NCI-H446 treated with DMSO at 0.1 percent for 48 hours (cell line): ENCODE results near the gene RPS6KA1.
"Not testable (repeated sequence)": the region's sequence is repeated elsewhere in the genome, so short reads cannot be mapped to it uniquely, and the experiment has no call there.

Experiments
- DNase-seq: peaks from one replicate; lab custom pipeline; 2025; lab: John Stamatoyannopoulos, UW

RPS6KA1 gene

DNA sequence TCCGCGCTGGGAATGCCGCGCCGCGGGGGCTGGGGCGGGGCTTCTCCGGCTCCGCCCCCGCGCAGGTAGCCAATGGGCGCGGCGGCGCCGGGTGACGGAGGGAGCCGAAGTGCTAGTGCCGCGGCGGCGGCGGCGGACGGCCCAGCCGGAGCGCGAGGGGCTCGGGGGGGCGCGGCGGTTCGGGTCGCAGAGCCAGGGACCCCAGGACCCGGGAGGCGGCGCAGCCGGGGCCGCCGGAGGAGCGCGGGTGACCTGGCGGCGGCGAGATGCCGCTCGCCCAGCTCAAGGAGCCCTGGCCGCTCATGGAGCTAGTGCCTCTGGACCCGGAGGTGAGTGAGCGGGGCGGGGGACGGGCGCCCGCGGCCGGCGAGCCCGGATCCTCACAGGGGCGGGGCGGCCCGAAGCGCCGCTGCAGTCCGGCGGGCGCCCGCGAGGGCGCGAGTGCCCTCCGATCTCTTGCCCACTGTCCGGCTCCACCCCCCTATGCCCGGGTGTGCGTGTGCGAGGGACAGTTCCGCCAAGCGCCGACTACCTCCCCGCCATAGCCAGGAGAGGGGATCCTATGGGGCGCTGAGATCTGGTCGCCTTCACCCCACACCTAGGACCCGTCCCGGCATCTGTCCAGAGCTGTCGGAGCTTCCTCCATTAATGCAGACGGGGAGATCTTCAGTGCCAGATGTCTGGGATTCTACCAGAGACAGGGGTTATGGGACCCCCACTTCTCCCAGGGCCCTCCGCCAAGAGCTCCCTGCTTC, at the start of gene RPS6KA1:
Gene RPS6KA1, plus strand, starts transcription at position 107 of the 755 bp plus-strand sequence. Its CDS starts 160 bp downstream, at position 267.
- peak; percentile 59 for DNase-seq

DNA sequence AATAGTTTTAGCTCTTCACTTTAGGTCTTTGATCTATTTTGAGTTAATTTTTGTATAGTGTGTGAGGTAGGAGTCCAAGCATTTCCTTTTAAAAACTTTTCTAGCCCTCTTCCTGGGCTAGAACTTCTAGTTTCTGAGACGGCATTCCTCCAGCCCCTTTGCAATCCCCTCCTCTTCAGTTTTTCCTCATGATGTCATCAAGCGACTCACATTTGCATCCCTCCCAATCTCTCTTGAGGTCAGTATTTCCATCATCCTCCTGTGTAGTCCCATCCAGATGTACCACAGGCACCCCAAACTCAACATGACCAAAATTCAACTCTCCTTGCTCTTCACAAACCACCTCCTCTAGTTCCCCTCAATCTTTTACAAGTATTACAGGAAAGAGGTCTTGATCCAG, 46.6 kb upstream of the RPS6KA1 start:
- no peak for DNase-seq

DNA sequence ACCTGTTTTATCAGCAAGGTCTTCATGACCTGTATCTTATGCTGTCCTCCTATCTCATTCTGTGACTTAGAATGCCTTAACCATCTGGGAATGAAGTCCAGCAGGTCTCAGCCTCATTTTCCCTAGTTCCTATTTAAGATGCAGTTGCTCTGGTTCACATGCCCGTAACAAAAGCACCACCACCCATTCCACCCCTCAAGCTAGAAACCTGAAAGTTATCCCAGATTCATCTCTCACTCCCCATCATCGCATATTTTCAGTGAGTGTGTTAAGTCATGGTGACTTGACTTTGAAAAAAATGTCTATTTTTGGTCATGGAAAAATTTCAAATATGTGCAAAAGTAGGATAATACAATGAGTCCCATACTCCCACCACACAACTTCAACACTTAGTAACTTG, 45.6 kb upstream of the RPS6KA1 start:
- no peak for DNase-seq

GRCh38 chr1:26490155-26490554, 39.4 kb upstream of the RPS6KA1 start:
- no peak for DNase-seq

DNA sequence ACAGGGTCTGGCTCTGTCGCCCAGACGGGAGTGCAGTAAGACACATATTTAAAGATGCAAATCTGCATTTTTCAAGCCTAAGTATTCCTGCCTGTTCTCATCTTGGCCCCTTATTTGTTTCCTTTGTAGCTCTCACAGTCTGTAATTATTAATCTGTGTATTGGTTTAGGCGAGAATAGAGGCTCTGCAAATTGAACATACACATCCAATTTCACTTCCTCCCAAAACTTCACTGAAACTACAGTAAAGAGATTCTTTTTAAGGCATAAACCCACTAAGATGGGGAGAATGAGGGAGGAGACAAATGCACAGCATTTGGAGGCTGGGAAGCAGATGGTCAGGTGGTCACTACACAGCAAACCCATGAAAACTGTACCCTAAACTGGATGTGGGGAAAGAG, 36.3 kb upstream of the RPS6KA1 start:
- no peak for DNase-seq

- DNase-seq = no peak
These were observed 35.6 kb upstream of the RPS6KA1 start for GRCh38 chr1:26493938-26494337.

GRCh38 chr1:26496861-26497260, 32.7 kb upstream of the RPS6KA1 start:
- no peak for DNase-seq

GRCh38 chr1:26498894-26499293, 30.7 kb upstream of the RPS6KA1 start:
- no peak for DNase-seq

DNA sequence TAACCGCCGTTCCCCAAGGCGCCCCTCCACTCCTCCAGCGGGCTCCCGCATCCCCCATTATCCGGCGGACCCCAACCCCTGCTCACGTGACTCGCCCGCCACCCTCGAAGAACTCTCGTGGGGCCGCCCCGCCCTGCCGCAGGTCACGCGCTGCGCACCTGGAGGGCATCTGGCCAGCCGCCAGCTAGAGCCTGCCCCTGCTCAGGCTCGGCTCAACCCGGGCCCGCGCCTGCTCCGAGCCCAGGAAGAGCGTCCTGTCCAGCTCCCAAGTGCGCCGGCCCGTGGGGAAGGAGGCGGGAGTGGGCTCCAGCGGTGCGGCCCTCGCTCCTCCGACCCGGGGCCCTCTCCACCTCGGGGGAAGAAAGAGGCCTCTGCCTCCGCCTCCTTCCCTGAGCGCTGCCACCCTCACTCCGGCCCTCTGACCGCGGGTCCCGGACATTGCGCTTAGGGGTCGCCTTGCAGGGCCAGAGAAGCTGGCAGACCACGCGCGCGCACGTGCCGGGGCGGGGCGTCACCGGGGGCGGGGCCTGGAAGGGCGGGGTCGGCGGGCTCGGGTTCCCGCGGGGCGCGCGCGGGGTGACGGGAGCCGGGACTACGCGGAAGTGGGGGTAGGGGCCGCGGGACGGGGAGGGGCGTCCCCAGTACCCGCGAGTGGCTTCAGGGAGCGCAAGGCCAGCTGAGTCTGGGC, 28.9 kb upstream of the RPS6KA1 start:
- DNase-seq = peak; percentile 58

DNA sequence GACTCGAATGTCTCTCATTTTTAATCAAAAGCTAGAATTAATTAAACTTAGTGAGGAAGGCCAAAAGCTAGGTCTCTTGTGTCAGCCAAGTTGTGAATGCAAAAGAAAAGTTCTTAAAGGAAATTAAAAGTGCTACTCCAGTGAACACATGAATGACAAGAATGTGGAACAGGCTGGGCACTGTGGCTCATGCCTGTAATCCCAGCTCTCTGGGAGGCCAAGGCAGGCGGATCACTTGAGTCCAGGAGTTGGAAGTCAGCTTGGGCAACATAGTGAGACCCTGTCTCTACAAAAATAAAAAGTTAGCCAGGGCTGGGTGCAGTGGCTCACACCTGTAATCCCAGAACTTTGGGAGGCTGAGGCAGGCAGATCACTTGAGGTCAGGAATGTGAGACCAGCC, 18.9 kb upstream of the RPS6KA1 start:
- DNase-seq = not testable (repeated sequence)

- not testable (repeated sequence) for DNase-seq
These were observed 13.7 kb upstream of the RPS6KA1 start for GRCh38 chr1:26515836-26516235.

DNA sequence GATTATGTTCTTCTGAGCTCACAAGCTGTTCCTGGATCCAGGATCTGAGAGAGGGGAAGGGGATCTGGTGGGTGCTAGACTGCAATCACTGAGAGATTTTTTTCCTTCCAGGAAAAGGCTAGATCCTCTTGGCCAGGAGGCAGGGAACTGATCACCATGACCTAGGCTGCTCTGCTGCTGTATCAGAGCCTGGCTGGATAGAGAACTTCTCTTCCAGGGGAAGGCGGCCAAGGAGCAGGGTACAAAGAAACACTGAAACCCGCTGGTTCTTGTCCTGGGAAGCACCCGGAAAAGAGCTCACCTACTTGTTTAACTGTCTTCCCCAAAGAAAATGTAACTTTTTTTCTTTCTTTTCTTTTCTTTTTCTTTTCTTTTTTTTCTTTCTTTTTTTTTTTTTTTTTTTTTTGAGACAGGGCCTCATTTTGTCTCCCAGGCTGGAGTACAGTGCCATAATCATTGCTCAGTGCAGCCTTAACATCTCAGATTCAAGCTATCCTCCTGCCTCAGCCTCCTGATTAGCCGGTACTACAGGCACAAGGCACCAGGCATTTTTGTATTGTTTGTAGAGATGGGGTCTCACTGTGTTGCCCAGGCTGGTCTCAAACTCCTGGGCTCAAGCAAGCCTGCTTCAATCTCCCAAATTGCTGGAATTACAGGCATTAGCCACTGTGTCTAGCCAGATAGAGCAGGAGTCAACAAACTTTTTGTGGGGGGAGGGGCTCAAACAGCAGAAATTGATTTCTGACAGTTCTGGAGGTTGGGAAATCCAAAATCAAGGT, 12.4 kb upstream of the RPS6KA1 start:
- no peak for DNase-seq

DNA sequence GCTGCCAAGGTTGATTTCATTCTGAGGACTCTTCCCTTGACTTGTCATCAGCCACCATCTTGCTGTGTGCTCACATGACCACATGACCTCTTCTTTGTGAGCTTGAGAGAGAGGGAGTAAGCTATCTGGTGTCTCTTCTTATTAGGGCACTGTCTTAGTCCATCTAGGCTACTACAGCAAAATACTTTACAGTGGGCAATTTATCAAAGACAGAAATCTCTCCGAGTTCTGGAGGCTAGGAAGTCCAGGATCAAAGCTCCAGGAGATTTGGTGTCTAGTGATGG, 11.9 kb upstream of the RPS6KA1 start:
- DNase-seq = no peak

DNA sequence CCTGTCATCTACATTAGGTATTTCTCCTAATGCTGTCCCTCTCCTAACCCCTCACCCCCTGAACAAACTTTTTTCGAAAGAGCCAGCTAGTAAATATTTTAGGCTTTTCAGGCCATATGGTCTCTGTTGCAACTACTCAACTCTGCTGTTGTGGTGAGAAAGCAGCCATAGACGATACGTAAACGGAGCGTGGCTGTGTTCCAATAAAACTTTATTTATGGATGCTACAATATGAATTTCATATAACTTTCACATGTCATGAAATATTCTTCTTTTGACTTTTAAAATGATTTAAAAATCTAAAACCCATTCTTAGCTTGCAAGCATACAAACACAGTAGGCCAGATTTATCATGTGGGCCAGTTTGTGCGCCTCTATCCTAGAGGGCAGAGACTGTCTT, 11.2 kb upstream of the RPS6KA1 start:
- DNase-seq = no peak

DNA sequence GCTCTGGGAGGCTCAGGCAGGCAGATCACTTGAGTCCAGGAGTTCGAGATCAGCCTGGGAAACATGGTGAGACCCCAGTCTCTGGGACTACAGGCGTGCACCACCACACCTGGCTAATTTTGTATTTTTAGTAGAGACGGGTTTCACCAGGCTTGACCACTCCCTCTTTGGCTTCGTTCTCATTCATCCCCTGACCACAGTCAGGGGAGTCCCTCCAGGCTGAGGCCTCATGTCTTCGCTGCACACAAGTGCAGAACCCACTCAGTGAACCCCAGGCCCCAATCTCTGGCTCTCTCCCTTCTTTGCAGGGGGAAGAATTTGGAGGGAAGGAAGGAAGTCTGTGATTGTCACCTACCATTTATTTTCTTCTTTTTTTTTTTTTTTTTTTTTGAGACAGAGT, 9.2 kb upstream of the RPS6KA1 start:
- DNase-seq = no peak

DNA sequence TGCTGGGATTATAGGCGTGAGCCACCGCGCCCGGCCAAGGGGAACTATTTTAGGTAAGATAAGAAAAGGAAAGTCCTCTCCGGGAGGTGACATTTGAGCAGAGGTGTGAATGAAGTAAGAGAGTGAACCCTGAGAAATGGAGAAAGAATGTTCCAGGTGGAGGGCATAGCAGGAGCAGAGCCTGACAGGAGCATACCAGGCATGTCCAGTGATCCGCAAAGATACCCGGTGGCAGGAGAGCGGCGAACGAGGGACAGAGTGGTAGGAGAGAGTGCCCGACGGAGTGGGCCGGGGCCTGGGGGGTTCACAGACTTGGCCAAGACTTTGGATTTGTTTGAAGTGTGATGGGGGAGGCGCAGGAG, 7.9 kb upstream of the RPS6KA1 start:
- DNase-seq = no peak

DNA sequence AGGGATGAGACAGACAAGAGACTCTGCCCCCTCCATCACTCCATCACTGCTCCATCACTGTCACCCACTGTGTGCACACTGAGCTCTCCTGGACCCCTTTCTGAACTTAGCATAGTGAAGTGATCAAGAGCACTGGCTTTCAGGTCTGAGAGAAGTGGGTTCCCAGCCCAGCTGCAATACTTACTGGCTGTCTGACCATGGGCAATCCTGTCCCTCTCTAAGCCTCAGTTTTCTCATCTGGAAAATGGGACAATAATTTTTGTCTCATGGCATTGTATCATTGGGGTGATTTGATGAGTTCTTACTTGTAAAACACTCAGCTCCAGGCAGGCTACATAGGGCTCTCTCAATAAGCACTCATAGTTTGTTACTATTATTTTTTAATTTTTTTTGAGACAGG, 7.5 kb upstream of the RPS6KA1 start:
- DNase-seq = no peak

- no peak for DNase-seq
These were observed 5.4 kb upstream of the RPS6KA1 start for GRCh38 chr1:26524181-26524580.

GRCh38 chr1:26526287-26526686, 3.3 kb upstream of the RPS6KA1 start:
- no peak for DNase-seq

GRCh38 chr1:26529405-26529654, 231 bp upstream of the RPS6KA1 start:
- no peak for DNase-seq

- no peak for DNase-seq
These were observed 891 bp downstream of the RPS6KA1 start for GRCh38 chr1:26530410-26530894.

- DNase-seq = peak; percentile 27
These were observed 1.5 kb downstream of the RPS6KA1 start for GRCh38 chr1:26530895-26531598.

DNA sequence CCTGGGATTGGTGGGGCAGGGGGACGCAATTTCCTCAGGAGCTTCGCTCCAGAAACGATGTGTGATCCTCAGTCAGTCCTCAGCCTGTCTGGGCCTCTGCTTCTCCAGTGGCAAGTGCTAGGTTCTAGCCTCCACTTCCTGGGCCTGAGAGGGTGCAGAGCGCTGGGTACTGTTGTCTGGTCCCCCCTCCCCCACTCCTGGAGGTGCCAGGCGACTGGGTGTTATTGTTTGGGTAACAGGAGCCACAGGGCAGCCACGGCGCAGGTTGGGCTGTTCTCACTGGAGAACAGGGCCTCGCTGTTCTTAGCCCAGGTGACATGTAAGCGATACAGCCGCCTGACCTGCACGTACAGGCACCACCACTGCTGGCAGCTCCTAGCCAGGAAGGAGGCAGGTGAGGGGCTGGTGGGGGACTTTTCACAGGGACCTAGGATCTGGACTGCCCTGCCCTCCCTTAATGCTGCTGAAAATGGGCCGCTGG, 2.1 kb downstream of the RPS6KA1 start:
- no peak for DNase-seq
